Erythroblast (primary cell): ENCODE data around the gene DPF3.

Experiments used
- GATA1 ChIP-seq: IDR thresholded peaks from 2 replicates; pipeline ENCODE4 v1.6.1; 2011; ENCODE audit warnings: low read depth, mild to moderate bottlenecking, control low read depth, low read length, moderate library complexity
- POLR2A ChIP-seq: IDR thresholded peaks from 2 replicates; pipeline ENCODE4 v1.6.1; 2011; ENCODE audit warnings: mild to moderate bottlenecking, low read length

DNA sequence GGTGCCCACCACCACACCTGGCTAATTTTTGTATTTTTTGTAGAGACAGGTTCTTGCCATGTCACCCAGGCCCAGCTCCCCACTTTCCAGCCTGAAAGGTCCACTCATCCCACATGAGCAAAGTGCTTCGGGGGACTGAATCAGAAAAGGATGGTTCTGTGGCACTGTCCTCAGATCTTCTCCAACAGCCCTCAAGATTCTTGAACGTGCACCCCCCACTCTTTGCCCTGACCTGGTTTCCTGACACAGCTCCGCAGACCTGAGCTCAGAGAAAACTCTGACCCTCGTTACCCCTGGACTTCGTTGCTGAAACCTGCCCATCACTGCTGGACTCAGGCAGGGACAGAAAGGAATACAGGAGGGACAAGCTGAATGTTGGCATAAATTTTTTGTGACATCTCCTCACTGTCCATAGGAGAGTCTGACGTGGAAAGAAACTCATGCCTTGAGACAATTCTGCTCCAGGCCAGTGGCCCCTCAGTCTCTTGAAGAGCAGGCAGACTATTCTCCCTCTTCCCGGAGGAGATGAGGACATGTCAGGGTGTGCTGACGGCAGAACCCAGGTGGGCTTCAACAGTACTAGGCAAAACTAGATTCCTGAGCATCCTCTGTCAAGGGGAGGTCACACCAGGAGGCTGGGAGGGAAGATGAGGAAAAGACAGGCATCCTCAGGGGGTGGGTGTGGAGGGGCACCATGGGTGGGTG is 149.3 kb downstream of the DPF3 start:
- no peak for TF ChIP-seq POLR2A
- TF ChIP-seq GATA1: no peak
